ENCODE results near the gene GNAT3.

The GNAT3 gene

DNA sequence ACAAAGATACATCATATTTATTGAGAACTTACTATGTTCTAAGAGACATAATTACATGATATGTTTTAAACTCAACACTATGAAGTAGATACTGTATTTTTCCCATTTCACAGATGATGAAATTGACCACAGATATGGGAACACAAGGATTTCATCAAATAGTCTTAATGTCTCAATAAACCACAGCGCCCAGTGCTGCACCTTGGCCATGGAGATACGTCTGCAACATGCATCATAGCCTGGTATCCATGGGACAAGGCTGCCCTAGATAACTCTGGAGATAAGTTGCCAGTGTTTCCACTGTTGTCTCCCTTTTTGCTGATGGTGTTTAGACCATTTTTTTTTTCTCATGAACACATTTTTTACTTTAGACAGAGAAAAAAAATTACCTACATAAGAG lies 97.5 kb downstream of the GNAT3 start:
- DNase-seq = no peak

DNA sequence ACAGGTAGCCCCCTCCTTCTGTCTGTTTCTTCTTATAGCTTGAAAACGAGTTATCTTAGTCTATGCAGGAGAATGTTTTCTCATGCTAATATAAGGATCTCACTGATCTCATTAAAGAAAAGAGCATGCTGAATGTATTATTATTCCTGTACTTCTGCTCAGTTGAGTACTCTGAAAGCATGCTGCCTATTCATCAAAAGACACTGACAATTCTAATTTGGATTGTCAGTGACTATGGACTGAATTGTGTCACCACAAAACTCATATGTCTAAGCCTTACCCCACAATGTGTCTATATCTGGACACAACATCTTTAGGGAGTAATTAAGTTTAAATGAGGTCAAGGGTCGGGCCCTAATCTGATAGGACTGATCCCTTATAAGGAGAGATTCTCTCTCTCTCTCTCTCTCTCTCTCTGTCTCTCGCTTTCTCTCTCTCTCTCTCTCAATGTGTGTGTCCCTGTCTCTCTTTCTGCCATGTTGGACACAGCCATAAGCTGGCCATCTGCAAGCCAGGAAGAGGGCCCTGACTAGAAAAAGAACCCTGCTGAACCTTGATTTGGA lies 98.4 kb downstream of the GNAT3 start:
- DNase-seq = no peak

DNA sequence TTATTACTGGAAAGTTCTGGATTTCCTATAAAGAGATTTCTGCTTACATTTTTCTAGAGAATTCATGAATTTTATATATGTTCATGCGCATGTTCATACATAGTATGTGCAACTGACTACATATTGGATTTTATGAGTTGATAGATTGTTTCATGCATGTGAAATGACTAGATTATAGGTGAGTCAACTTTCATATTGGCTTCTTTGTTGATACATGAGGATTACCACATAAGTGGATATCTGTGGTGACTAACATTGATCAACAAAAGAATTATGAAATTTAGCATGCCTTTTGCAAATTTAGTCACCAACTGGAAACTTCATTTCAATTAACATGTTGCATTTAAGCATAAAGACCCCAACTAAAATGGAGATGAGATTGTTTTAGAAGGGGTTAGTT lies 99.0 kb downstream of the GNAT3 start:
- DNase-seq = no peak

DNA sequence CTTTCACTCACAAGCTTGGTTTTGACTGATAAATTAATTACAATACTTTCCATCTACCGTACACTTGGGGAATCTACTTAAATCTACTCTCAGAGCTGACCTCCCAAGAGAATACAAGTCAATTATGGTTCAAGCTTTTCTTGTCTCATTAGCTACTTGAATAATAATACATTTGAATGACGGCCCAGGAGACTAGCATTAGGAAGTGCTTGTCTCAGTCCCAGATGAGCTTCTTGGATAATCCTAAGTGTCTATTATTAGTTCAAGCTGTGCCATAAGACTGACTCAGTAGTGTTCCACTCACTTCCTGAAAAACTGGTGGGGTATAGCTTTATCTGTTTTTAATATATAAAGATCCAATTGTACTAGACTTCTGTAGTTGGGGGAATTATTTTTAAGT lies 100.2 kb downstream of the GNAT3 start:
- DNase-seq = no peak

DNA sequence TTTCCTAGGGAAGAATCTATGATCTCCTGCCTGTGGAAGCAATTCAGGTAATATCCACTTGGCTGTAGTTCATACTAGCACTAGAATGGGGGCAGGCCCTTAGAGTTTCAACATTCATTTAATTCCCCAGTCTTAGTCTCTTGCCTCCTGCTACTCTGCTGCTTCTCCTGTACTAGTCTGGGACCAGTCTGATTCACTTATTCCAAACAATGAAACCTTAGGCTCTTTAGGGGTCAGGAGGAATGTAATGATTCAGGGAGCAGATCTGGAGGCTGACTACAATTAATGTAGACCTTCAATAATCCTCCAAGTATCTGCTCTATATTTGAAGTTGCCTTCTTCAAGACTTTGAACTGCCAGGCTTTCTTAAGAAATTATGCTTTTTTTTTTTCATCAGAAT lies 101.8 kb downstream of the GNAT3 start:
- DNase-seq = no peak
